ENCODE measurements around the gene PRORP.

DNA sequence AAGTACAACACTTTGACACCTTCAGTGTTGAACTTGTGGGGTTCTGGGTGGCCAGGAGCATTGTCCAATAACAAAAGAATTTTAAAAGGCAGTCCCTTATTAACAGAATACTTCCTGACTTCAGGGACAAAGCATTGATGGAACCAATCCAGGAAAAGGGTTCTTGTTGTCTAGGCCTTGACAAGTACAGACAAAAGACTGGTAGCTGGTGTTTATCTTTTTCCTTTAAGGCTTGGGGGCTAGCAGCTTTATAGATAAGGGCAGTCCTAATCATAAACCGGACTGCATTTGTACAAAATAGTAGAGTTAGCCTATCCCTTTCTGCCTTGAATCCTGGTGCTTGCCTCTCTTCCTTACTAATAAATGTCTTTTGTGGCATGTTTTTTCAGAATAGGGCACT, 48.9 kb upstream of the PRORP start:
- TF ChIP-seq, protein P1, sequence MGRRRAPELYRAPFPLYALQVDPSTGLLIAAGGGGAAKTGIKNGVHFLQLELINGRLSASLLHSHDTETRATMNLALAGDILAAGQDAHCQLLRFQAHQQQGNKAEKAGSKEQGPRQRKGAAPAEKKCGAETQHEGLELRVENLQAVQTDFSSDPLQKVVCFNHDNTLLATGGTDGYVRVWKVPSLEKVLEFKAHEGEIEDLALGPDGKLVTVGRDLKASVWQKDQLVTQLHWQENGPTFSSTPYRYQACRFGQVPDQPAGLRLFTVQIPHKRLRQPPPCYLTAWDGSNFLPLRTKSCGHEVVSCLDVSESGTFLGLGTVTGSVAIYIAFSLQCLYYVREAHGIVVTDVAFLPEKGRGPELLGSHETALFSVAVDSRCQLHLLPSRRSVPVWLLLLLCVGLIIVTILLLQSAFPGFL (CRISPR knock-in tag; IDR thresholded peaks at IDR 0.05; ENCODE audit: borderline replicate concordance), result no peak
- TF ChIP-seq, protein P2, sequence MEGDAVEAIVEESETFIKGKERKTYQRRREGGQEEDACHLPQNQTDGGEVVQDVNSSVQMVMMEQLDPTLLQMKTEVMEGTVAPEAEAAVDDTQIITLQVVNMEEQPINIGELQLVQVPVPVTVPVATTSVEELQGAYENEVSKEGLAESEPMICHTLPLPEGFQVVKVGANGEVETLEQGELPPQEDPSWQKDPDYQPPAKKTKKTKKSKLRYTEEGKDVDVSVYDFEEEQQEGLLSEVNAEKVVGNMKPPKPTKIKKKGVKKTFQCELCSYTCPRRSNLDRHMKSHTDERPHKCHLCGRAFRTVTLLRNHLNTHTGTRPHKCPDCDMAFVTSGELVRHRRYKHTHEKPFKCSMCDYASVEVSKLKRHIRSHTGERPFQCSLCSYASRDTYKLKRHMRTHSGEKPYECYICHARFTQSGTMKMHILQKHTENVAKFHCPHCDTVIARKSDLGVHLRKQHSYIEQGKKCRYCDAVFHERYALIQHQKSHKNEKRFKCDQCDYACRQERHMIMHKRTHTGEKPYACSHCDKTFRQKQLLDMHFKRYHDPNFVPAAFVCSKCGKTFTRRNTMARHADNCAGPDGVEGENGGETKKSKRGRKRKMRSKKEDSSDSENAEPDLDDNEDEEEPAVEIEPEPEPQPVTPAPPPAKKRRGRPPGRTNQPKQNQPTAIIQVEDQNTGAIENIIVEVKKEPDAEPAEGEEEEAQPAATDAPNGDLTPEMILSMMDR (IDR thresholded peaks at IDR 0.05), result no peak
- TF ChIP-seq ZNF121 (CRISPR knock-in tag; IDR thresholded peaks at IDR 0.05) (no peak), MYBL2 (CRISPR knock-in tag; IDR thresholded peaks at IDR 0.05) (no peak), SP1 (CRISPR knock-in tag; conservative IDR thresholded peaks at IDR 0.05) (no peak), NR2C2 (CRISPR knock-in tag; IDR thresholded peaks at IDR 0.05) (no peak), TCF7 (CRISPR knock-in tag; IDR thresholded peaks at IDR 0.05; ENCODE audit: low read depth) (no peak)
- TF ChIP-seq, protein P3, sequence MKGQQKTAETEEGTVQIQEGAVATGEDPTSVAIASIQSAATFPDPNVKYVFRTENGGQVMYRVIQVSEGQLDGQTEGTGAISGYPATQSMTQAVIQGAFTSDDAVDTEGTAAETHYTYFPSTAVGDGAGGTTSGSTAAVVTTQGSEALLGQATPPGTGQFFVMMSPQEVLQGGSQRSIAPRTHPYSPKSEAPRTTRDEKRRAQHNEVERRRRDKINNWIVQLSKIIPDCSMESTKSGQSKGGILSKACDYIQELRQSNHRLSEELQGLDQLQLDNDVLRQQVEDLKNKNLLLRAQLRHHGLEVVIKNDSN (CRISPR knock-in tag; IDR thresholded peaks at IDR 0.05), result no peak
- TF ChIP-seq, protein P4, sequence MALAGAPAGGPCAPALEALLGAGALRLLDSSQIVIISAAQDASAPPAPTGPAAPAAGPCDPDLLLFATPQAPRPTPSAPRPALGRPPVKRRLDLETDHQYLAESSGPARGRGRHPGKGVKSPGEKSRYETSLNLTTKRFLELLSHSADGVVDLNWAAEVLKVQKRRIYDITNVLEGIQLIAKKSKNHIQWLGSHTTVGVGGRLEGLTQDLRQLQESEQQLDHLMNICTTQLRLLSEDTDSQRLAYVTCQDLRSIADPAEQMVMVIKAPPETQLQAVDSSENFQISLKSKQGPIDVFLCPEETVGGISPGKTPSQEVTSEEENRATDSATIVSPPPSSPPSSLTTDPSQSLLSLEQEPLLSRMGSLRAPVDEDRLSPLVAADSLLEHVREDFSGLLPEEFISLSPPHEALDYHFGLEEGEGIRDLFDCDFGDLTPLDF (CRISPR knock-in tag; IDR thresholded peaks at IDR 0.05), result no peak

All from WTC11 (cell line).